Measurements from ENCODE around the gene PIEZO1. TPM values are rescaled to one million over a fixed set of nuclear protein-coding genes. Genes with fewer than 3 reads are reported as not detected.

PIEZO1 gene
- total and polyA plus RNA-seq, 2 donors (not counting 3 experiments of a cell fraction or from before 2014, with no cell fraction given), result 298 to 322 TPM

DNA sequence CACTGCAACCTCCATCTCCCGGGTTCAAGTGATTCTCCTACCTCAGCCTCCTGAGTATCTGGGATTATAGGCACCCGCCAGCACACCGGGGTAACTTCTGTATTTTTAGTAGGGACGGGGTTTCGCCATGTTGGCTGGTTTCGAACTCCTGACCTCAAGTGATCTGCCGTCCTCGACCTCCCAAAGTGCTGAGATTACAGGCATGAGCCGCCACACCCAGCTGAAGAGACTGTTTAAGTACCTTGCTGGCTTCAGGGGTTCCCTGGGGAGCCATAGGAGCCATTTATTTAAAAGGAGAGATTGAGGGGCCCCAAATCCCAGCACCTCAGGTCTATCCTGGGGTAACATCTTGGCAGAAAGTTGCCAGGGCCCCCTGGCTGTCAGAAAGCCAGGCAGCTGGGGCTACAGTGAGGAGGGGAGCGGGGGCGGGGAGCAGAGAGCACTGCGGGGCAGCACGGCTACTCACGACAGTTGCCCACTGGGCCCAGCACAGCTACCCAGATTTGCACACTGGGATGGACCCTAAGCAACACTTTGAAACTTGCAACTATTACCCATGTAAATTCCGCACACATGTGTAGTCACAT is 100.4 kb downstream of the PIEZO1 start:
- intact Hi-C loops (cut with micrococcal nuclease), result no loop called here
- H3K4me2 ChIP-seq (ENCODE audit: insufficient read depth, low read length), result no peak overlapping the region
- no peak overlapping the region for H3K4me3 ChIP-seq (replicated peaks in 1 of 3; ENCODE audit: insufficient read depth in 1 of 3, low read depth in 1 of 3, low read length in 3 of 3)
- TF ChIP-seq, protein P1, sequence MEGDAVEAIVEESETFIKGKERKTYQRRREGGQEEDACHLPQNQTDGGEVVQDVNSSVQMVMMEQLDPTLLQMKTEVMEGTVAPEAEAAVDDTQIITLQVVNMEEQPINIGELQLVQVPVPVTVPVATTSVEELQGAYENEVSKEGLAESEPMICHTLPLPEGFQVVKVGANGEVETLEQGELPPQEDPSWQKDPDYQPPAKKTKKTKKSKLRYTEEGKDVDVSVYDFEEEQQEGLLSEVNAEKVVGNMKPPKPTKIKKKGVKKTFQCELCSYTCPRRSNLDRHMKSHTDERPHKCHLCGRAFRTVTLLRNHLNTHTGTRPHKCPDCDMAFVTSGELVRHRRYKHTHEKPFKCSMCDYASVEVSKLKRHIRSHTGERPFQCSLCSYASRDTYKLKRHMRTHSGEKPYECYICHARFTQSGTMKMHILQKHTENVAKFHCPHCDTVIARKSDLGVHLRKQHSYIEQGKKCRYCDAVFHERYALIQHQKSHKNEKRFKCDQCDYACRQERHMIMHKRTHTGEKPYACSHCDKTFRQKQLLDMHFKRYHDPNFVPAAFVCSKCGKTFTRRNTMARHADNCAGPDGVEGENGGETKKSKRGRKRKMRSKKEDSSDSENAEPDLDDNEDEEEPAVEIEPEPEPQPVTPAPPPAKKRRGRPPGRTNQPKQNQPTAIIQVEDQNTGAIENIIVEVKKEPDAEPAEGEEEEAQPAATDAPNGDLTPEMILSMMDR (IDR thresholded peaks at IDR 0.05; ENCODE audit: extremely low read depth in 1 of 2, insufficient read depth in 1 of 2, low read depth in 1 of 2, low read length in 2 of 2), result no peak
- TF ChIP-seq POLR2AphosphoS5 (IDR thresholded peaks at IDR 0.05; ENCODE audit: insufficient read depth, low read depth, low read length), result no peak
- no peak for TF ChIP-seq MYC (IDR thresholded peaks at IDR 0.05; ENCODE audit: low read depth, low read length)
- no peak for TF ChIP-seq EZH2 (IDR thresholded peaks at IDR 0.05; ENCODE audit: borderline replicate concordance, low read depth, low read length, severe bottlenecking)
- no peak for TF ChIP-seq FOS (IDR thresholded peaks at IDR 0.05; ENCODE audit: borderline replicate concordance, insufficient read depth, low read length)
- no peak for TF ChIP-seq POLR2A (IDR thresholded peaks at IDR 0.05; ENCODE audit: low read depth, low read length)
- TF ChIP-seq JUN (IDR thresholded peaks at IDR 0.05; ENCODE audit: borderline replicate concordance, insufficient read depth, insufficient read length, low read depth), result no peak
- TF ChIP-seq GATA2 (IDR thresholded peaks at IDR 0.05; ENCODE audit: insufficient read depth, insufficient read length, low read depth, low read length), result no peak
- TF ChIP-seq, protein P2, sequence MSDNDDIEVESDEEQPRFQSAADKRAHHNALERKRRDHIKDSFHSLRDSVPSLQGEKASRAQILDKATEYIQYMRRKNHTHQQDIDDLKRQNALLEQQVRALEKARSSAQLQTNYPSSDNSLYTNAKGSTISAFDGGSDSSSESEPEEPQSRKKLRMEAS (IDR thresholded peaks at IDR 0.05; ENCODE audit: insufficient read depth, insufficient read length), result no peak
- H2AFZ ChIP-seq (ENCODE audit: low read depth, low read length), result no peak overlapping the region
- FAIRE-seq, result no peak
- no TSS peak for BruUV-seq (replicated peaks)
- no peak overlapping the region for H3K27ac ChIP-seq (ENCODE audit: insufficient read depth, low read depth, low read length)
- peaks cover 0 to 2% of the 10 kb centered on the region in 2 experiments for H3K27me3 ChIP-seq (ENCODE audit: control insufficient read depth in 2 of 2, insufficient read depth in 2 of 2, low read length in 2 of 2)
- no peaks in the 10 kb centered on the region for H4K20me1 ChIP-seq (replicated peaks; ENCODE audit: control insufficient read depth, extremely low read depth, insufficient read depth, low read length)
- H3K4me1 ChIP-seq (ENCODE audit: control insufficient read depth, extremely low read depth, insufficient read depth, low read length), result peaks cover 3% of the 10 kb centered on the region
- H3K36me3 ChIP-seq (ENCODE audit: control insufficient read depth in 2 of 2, extremely low read depth in 1 of 2, insufficient read depth in 2 of 2, low read length in 2 of 2), result no peaks in the 10 kb centered on the region
- dilution Hi-C loops (cut with MboI; ENCODE audit: extremely low pct_ligation_motif_present, low sequenced_read_pairs), result no loop called here
- ChIA-PET POLR2A (no interaction called here), CTCF (interaction anchor here (1.1 to 1.7 kb wide), 5 partner anchors 10 to 115 kb away, joined by 3 to 8 read pairs (median 5); partner anchors contain the start of gene ZC3H18)
- H3K9ac ChIP-seq (replicated peaks; ENCODE audit: extremely low read depth, insufficient read depth, low read length), result no peak overlapping the region
- no peaks in the 10 kb centered on the region for H3K79me2 ChIP-seq (ENCODE audit: control insufficient read depth, insufficient read depth, low read length)
- no peaks in the 10 kb centered on the region for H3K9me3 ChIP-seq (replicated peaks; ENCODE audit: control insufficient read depth, insufficient read depth, low read length)
- no peaks in the 10 kb centered on the region for H3K9me1 ChIP-seq (replicated peaks; ENCODE audit: control insufficient read depth, extremely low read depth, insufficient read depth, low read length)
- no peak for DNase-seq (ENCODE audit: low read depth, low spot score)
